Progenitor cell of endocrine pancreas (in vitro differentiated cells): Measurements from ENCODE around the gene GRK5. TPM values are rescaled to one million over a fixed set of nuclear protein-coding genes. Genes with fewer than 3 reads are reported as not detected.
"Not testable (repeated sequence)": the region's sequence is repeated elsewhere in the genome, so short reads cannot be mapped to it uniquely, and the experiment has no call there.

Source experiments
- DNase-seq: peaks from one replicate; pipeline ENCODE4 v3.0.0; 2021; ENCODE audit warnings: low spot score; ENCODE audit not compliant: unreplicated experiment
- H3K27ac Mint-ChIP-seq: 2 replicates; pipeline ENCODE4 v1.8.0; 2021; ENCODE audit warnings: mild to moderate bottlenecking, moderate library complexity, mixed read lengths
- H3K27me3 Mint-ChIP-seq: 2 replicates; pipeline ENCODE4 v1.8.0; 2021; ENCODE audit warnings: mixed read lengths
- H3K36me3 Mint-ChIP-seq: 2 replicates; pipeline ENCODE4 v1.8.0; 2022; ENCODE audit warnings: mixed read lengths; ENCODE audit not compliant: insufficient read depth
- H3K4me1 Mint-ChIP-seq: 2 replicates; pipeline ENCODE4 v1.8.0; 2021; ENCODE audit warnings: low read depth, mixed read lengths
- H3K4me3 Mint-ChIP-seq: 2 replicates; pipeline ENCODE4 v1.8.0; 2021; ENCODE audit warnings: low read depth, mild to moderate bottlenecking, moderate library complexity, mixed read lengths
- H3K9me3 Mint-ChIP-seq: 2 replicates; pipeline ENCODE4 v1.8.0; 2021; ENCODE audit warnings: low read depth, mixed read lengths
- total RNA-seq: library from RNA; stranded (reverse); gene quantifications from 2 replicates; pipeline ENCODE4 v1.2.1, GENCODE V29; 2021
- TF ChIP-seq, protein P1 (sequence below): fragments of 200-600 bp; sonication (generic); IDR thresholded peaks from one replicate; pipeline ENCODE4 v1.5.0; 2021; ENCODE audit warnings: antibody characterized with exemption, mild to moderate bottlenecking; ENCODE audit not compliant: unreplicated experiment

GRK5 gene
- total RNA-seq, 1 donor from 2014 or later: 21.6 TPM

DNA sequence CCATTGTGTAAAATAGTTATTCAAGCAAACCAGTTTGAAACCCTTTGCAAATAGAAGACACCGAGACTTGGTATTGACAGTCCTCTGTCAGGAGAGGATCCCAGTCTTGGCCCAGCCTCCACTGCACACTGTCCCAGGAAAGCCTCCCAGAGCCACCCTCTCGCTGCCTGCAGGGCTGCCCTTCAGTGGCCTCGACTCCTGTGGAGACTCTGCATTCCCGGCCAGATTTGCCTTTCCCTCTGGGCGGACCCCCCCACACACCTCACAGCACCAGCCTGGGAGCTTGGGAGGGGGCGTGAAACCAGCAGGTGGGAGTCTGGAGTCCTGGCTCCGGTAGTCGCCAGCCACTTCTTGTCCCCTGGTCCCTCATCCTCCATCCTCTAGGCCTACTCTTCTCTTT, 48.7 kb downstream of the GRK5 start:
- Mint-ChIP-seq H3K27me3 (no peaks in the 10 kb centered on the region), H3K27ac (no peak overlapping the region), H3K9me3 (no peaks in the 10 kb centered on the region), H3K36me3 (no peaks in the 10 kb centered on the region), H3K4me3 (no peak overlapping the region), H3K4me1 (peaks cover 36% of the 10 kb centered on the region)
- TF ChIP-seq, protein P1, sequence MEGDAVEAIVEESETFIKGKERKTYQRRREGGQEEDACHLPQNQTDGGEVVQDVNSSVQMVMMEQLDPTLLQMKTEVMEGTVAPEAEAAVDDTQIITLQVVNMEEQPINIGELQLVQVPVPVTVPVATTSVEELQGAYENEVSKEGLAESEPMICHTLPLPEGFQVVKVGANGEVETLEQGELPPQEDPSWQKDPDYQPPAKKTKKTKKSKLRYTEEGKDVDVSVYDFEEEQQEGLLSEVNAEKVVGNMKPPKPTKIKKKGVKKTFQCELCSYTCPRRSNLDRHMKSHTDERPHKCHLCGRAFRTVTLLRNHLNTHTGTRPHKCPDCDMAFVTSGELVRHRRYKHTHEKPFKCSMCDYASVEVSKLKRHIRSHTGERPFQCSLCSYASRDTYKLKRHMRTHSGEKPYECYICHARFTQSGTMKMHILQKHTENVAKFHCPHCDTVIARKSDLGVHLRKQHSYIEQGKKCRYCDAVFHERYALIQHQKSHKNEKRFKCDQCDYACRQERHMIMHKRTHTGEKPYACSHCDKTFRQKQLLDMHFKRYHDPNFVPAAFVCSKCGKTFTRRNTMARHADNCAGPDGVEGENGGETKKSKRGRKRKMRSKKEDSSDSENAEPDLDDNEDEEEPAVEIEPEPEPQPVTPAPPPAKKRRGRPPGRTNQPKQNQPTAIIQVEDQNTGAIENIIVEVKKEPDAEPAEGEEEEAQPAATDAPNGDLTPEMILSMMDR: no peak
- no peak for DNase-seq

DNA sequence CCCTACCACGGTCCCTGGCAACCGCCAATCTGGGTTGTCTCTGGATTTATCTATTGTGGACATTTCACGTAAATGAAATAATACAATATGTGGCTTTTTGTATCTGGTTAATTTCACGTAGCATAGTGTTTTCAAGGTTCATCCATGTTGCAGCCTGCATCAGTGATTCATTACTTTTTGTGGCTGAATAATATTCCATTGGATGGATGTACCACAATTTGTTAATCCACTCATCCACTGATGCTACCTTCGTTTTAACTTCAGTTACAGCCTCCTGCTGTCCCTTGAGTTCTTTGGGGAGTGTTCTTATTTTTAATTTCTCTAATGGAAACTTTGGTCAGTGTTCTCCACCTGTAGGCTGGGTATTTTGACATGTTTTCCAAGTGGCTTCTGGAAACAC, 49.5 kb downstream of the GRK5 start:
- no peak overlapping the region for H3K27ac Mint-ChIP-seq
- H3K9me3 Mint-ChIP-seq: no peaks in the 10 kb centered on the region
- TF ChIP-seq, protein P1: no peak
- no peak for DNase-seq
- peaks cover 3% of the 10 kb centered on the region for H3K36me3 Mint-ChIP-seq
- H3K4me3 Mint-ChIP-seq: no peak overlapping the region
- peaks cover 34% of the 10 kb centered on the region for H3K4me1 Mint-ChIP-seq
- H3K27me3 Mint-ChIP-seq: no peaks in the 10 kb centered on the region

DNA sequence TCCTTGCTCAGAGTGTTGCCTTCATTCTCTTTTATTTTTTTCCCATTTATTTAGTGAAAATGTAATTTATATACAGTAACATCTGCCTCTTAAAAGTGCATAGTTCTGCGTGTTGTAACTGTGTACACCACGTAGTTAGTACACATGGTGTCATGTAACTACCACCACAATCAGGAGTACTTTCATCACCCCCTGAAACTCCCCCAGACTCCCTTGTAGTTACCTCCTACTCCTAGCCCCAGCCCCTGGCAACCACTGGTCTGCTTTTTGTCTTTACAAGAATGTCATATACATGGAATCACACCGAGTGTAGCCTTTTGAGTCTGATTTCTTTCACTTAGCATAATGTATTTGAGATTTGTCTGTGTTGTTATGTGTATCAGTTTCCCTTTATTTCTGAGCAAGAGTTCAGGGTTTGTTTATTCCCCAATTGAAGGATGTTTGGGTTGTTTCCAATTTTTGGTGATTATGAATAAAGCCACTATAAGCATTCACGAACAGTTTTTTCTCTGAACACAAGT, 50.6 kb downstream of the GRK5 start:
- H3K9me3 Mint-ChIP-seq: no peaks in the 10 kb centered on the region
- H3K4me1 Mint-ChIP-seq: peaks cover 25% of the 10 kb centered on the region
- no peak for DNase-seq
- H3K36me3 Mint-ChIP-seq: peaks cover 4% of the 10 kb centered on the region
- H3K27ac Mint-ChIP-seq: peak overlapping the region; percentile 80
- TF ChIP-seq, protein P1: no peak
- no peaks in the 10 kb centered on the region for H3K27me3 Mint-ChIP-seq
- H3K4me3 Mint-ChIP-seq: no peak overlapping the region

DNA sequence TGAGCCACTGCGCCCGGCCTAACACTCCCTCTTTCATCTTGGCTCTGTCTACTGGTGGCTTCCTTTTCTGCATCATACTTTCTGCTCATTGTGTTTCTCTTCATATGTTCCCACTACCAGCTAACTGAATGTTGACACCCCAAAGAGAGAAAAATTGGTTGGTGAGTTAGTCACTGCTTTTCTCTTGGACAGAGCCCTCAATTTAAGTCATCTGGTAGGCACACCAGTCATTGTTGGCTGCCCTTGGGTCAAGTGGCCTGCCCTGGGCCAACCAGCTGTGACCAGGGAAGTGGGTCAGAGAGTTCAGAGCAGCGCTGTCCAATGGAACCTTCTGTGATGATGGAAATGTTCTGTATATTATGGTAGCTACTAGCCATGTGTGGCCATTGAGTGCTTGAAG, 52.0 kb downstream of the GRK5 start:
- TF ChIP-seq, protein P1: no peak
- peak overlapping the region; percentile 78 for H3K27ac Mint-ChIP-seq
- no peaks in the 10 kb centered on the region for H3K27me3 Mint-ChIP-seq
- H3K36me3 Mint-ChIP-seq: peaks cover 4% of the 10 kb centered on the region
- no peaks in the 10 kb centered on the region for H3K9me3 Mint-ChIP-seq
- DNase-seq: no peak
- no peak overlapping the region for H3K4me3 Mint-ChIP-seq
- H3K4me1 Mint-ChIP-seq: peaks cover 13% of the 10 kb centered on the region

DNA sequence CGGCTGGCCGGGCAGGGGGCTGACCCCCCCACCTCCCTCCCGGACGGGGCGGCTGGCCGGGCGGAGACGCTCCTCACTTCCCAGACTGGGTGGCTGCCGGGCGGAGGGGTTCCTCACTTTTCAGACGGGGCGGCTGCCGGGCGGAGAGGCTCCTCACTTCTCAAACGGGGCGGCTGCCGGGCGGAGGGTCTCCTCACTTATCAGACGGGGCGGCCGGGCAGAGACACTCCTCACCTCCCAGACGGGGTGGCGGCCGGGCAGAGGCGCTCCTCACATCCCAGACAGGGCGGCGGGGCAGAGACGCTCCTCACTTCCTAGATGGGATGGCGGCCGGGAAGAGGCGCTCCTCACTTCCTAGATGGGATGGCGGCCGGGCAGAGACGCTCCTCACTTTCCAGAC, 53.6 kb downstream of the GRK5 start:
- H3K36me3 Mint-ChIP-seq, H3K4me3 Mint-ChIP-seq, H3K27ac Mint-ChIP-seq, DNase-seq, H3K27me3 Mint-ChIP-seq, H3K9me3 Mint-ChIP-seq: not testable (repeated sequence)
- peaks cover 11% of the 10 kb centered on the region for H3K4me1 Mint-ChIP-seq

DNA sequence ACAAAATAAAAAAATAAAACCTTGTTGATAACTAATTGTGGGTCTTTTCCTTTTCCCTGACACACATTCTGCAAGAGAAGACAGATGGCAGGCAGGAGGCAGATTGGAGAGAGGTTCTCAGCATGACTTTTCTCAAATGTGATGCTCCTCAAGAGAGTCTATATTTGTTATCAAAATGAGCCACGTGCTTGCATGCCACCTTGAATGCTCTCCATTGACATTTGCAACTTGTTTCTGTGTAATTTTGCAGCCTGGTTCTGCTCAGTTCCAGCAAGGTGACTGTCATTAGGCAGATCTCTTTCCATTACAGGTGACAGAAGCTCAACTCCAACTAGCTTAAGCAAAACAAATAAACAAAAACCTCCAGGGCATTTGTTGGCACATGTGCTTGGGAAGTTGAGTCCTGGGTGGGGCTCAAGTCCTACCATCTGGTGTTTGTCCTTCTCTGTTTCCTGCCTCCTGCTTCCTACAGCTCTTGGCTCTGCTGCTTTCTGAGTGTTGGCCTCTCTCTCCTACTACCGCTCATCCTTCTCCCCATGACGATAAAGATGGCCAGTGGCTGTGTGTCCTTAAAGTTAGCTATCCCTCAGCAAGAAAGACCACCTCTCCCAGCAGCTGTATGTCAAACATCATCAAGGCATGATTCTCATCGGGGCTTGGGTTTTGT, 56.7 kb downstream of the GRK5 start:
- TF ChIP-seq, protein P1: no peak
- no peaks in the 10 kb centered on the region for H3K9me3 Mint-ChIP-seq
- no peak overlapping the region for H3K4me3 Mint-ChIP-seq

More for the DNA sequence above, 56.7 kb downstream of the GRK5 start:
- peaks cover 4% of the 10 kb centered on the region for H3K36me3 Mint-ChIP-seq
- H3K27me3 Mint-ChIP-seq: no peaks in the 10 kb centered on the region
- no peak for DNase-seq
- peak overlapping the region; percentile 40 for H3K27ac Mint-ChIP-seq
- peaks cover 6% of the 10 kb centered on the region for H3K4me1 Mint-ChIP-seq
